ENCODE measurements around the gene GAK. TPM values are rescaled to one million over a fixed set of nuclear protein-coding genes. Genes with fewer than 3 reads are reported as not detected.

Gene GAK
- polyA plus RNA-seq, 2 donors, result 82.3 to 147 TPM

GRCh38 chr4:910366-911091 lies 21.6 kb downstream of the GAK start:
- no peak overlapping the region for H3K27ac ChIP-seq (ENCODE audit: low read depth in 2 of 2, low read length in 1 of 2)
- H3K4me3 ChIP-seq (ENCODE audit: low read depth in 1 of 2, low read length in 2 of 2), result no peak overlapping the region
- WGBS, 2 donors, result 94 to 95% methylated on average over 26 of the region's 26 CpGs
- peaks cover 0 to 3% of the 10 kb centered on the region in 2 donors for H3K9me3 ChIP-seq (ENCODE audit: control insufficient read depth in 2 of 2, insufficient read depth in 1 of 2, low read depth in 1 of 2, low read length in 1 of 2)
- peaks cover 0 to 9% of the 10 kb centered on the region in 2 donors for H3K4me1 ChIP-seq (ENCODE audit: control insufficient read depth in 2 of 2, insufficient read depth in 2 of 2, low read length in 1 of 2)
- no peaks in the 10 kb centered on the region for H3K27me3 ChIP-seq (ENCODE audit: control insufficient read depth in 1 of 2, insufficient read depth in 2 of 2, low read length in 2 of 2)
- H3K36me3 ChIP-seq (ENCODE audit: control insufficient read depth in 2 of 2, insufficient read depth in 2 of 2, low read length in 1 of 2), result peaks cover 10 to 47% of the 10 kb centered on the region in 2 donors

- peaks cover 10 to 51% of the 10 kb centered on the region in 2 donors for H3K36me3 ChIP-seq (ENCODE audit: control insufficient read depth in 2 of 2, insufficient read depth in 2 of 2, low read length in 1 of 2)
- 94 to 95% methylated on average over 12 of the region's 12 CpGs for WGBS, 2 donors
- H3K27ac ChIP-seq (ENCODE audit: low read depth in 2 of 2, low read length in 1 of 2), result no peak overlapping the region
Measured at GRCh38 chr4:909821-910220, 22.3 kb downstream of the GAK start.

GRCh38 chr4:909131-909571 lies 23.0 kb downstream of the GAK start:
- H3K36me3 ChIP-seq (ENCODE audit: control insufficient read depth in 2 of 2, insufficient read depth in 2 of 2, low read length in 1 of 2), result peaks cover 10 to 54% of the 10 kb centered on the region in 2 donors

More at GRCh38 chr4:909821-910220, 22.3 kb downstream of the GAK start:
- Histone ChIP-seq H3K4me1 (ENCODE audit: control insufficient read depth in 2 of 2, insufficient read depth in 2 of 2, low read length in 1 of 2) (peaks cover 0 to 6% of the 10 kb centered on the region in 2 donors), H3K4me3 (ENCODE audit: low read depth in 1 of 2, low read length in 2 of 2) (no peak overlapping the region), H3K9me3 (ENCODE audit: control insufficient read depth in 2 of 2, insufficient read depth in 1 of 2, low read depth in 1 of 2, low read length in 1 of 2) (peaks cover 0 to 3% of the 10 kb centered on the region in 2 donors), H3K27me3 (ENCODE audit: control insufficient read depth in 1 of 2, insufficient read depth in 2 of 2, low read length in 2 of 2) (no peaks in the 10 kb centered on the region)

GRCh38 chr4:907691-908425 lies 24.3 kb downstream of the GAK start:
- H3K36me3 ChIP-seq (ENCODE audit: control insufficient read depth in 2 of 2, insufficient read depth in 2 of 2, low read length in 1 of 2), result peaks cover 10 to 59% of the 10 kb centered on the region in 2 donors
- no peak overlapping the region for H3K27ac ChIP-seq (ENCODE audit: low read depth in 2 of 2, low read length in 1 of 2)
- H3K4me3 ChIP-seq (ENCODE audit: low read depth in 1 of 2, low read length in 2 of 2), result no peak overlapping the region
- H3K4me1 ChIP-seq (ENCODE audit: control insufficient read depth in 2 of 2, insufficient read depth in 2 of 2, low read length in 1 of 2), result peaks cover 0 to 2% of the 10 kb centered on the region in 2 donors
- WGBS, 2 donors, result 79 to 84% methylated on average over 34 to 35 of the region's 35 CpGs
- peaks cover 0 to 3% of the 10 kb centered on the region in 2 donors for H3K9me3 ChIP-seq (ENCODE audit: control insufficient read depth in 2 of 2, insufficient read depth in 1 of 2, low read depth in 1 of 2, low read length in 1 of 2)
- no peaks in the 10 kb centered on the region for H3K27me3 ChIP-seq (ENCODE audit: control insufficient read depth in 1 of 2, insufficient read depth in 2 of 2, low read length in 2 of 2)

More at GRCh38 chr4:909131-909571, 23.0 kb downstream of the GAK start:
- H3K27ac ChIP-seq (ENCODE audit: low read depth in 2 of 2, low read length in 1 of 2), result no peak overlapping the region
- 92 to 96% methylated on average over 26 of the region's 26 CpGs for WGBS, 2 donors
- peaks cover 0 to 3% of the 10 kb centered on the region in 2 donors for H3K4me1 ChIP-seq (ENCODE audit: control insufficient read depth in 2 of 2, insufficient read depth in 2 of 2, low read length in 1 of 2)
- peaks cover 0 to 3% of the 10 kb centered on the region in 2 donors for H3K9me3 ChIP-seq (ENCODE audit: control insufficient read depth in 2 of 2, insufficient read depth in 1 of 2, low read depth in 1 of 2, low read length in 1 of 2)
- H3K4me3 ChIP-seq (ENCODE audit: low read depth in 1 of 2, low read length in 2 of 2), result no peak overlapping the region
- no peaks in the 10 kb centered on the region for H3K27me3 ChIP-seq (ENCODE audit: control insufficient read depth in 1 of 2, insufficient read depth in 2 of 2, low read length in 2 of 2)

- Histone ChIP-seq H3K27ac (ENCODE audit: low read depth in 2 of 2, low read length in 1 of 2) (no peak overlapping the region), H3K4me1 (ENCODE audit: control insufficient read depth in 2 of 2, insufficient read depth in 2 of 2, low read length in 1 of 2) (no peaks in the 10 kb centered on the region), H3K4me3 (ENCODE audit: low read depth in 1 of 2, low read length in 2 of 2) (no peak overlapping the region), H3K9me3 (ENCODE audit: control insufficient read depth in 2 of 2, insufficient read depth in 1 of 2, low read depth in 1 of 2, low read length in 1 of 2) (peaks cover 0 to 3% of the 10 kb centered on the region in 2 donors), H3K36me3 (ENCODE audit: control insufficient read depth in 2 of 2, insufficient read depth in 2 of 2, low read length in 1 of 2) (peaks cover 4 to 53% of the 10 kb centered on the region in 2 donors), H3K27me3 (ENCODE audit: control insufficient read depth in 1 of 2, insufficient read depth in 2 of 2, low read length in 2 of 2) (no peaks in the 10 kb centered on the region)
- 94 to 97% methylated on average over 7 of the region's 7 CpGs for WGBS, 2 donors
Measured at GRCh38 chr4:907103-907400, 25.1 kb downstream of the GAK start.

- Histone ChIP-seq H3K9me3 (ENCODE audit: control insufficient read depth in 2 of 2, insufficient read depth in 1 of 2, low read depth in 1 of 2, low read length in 1 of 2) (peaks cover 0 to 3% of the 10 kb centered on the region in 2 donors), H3K36me3 (ENCODE audit: control insufficient read depth in 2 of 2, insufficient read depth in 2 of 2, low read length in 1 of 2) (peaks cover 4 to 52% of the 10 kb centered on the region in 2 donors), H3K4me3 (ENCODE audit: low read depth in 1 of 2, low read length in 2 of 2) (no peak overlapping the region), H3K4me1 (ENCODE audit: control insufficient read depth in 2 of 2, insufficient read depth in 2 of 2, low read length in 1 of 2) (no peaks in the 10 kb centered on the region), H3K27ac (ENCODE audit: low read depth in 2 of 2, low read length in 1 of 2) (no peak overlapping the region), H3K27me3 (ENCODE audit: control insufficient read depth in 1 of 2, insufficient read depth in 2 of 2, low read length in 2 of 2) (no peaks in the 10 kb centered on the region)
- WGBS, 2 donors, result 94 to 97% methylated on average over 20 of the region's 20 CpGs
Measured at GRCh38 chr4:906339-907102, 25.6 kb downstream of the GAK start.

GRCh38 chr4:905485-906338 lies 26.4 kb downstream of the GAK start:
- no peak overlapping the region for H3K27ac ChIP-seq (ENCODE audit: low read depth in 2 of 2, low read length in 1 of 2)
- peaks cover 0 to 3% of the 10 kb centered on the region in 2 donors for H3K9me3 ChIP-seq (ENCODE audit: control insufficient read depth in 2 of 2, insufficient read depth in 1 of 2, low read depth in 1 of 2, low read length in 1 of 2)
- H3K27me3 ChIP-seq (ENCODE audit: control insufficient read depth in 1 of 2, insufficient read depth in 2 of 2, low read length in 2 of 2), result no peaks in the 10 kb centered on the region
- 96 to 98% methylated on average over 49 of the region's 49 CpGs for WGBS, 2 donors
- H3K4me3 ChIP-seq (ENCODE audit: low read depth in 1 of 2, low read length in 2 of 2), result no peak overlapping the region
- peaks cover 4 to 52% of the 10 kb centered on the region in 2 donors for H3K36me3 ChIP-seq (ENCODE audit: control insufficient read depth in 2 of 2, insufficient read depth in 2 of 2, low read length in 1 of 2)
- no peaks in the 10 kb centered on the region for H3K4me1 ChIP-seq (ENCODE audit: control insufficient read depth in 2 of 2, insufficient read depth in 2 of 2, low read length in 1 of 2)

- 90 to 92% methylated on average over 40 to 42 of the region's 42 CpGs for WGBS, 2 donors
- Histone ChIP-seq H3K27ac (ENCODE audit: low read depth in 2 of 2, low read length in 1 of 2) (no peak overlapping the region), H3K27me3 (ENCODE audit: control insufficient read depth in 1 of 2, insufficient read depth in 2 of 2, low read length in 2 of 2) (no peaks in the 10 kb centered on the region), H3K36me3 (ENCODE audit: control insufficient read depth in 2 of 2, insufficient read depth in 2 of 2, low read length in 1 of 2) (peaks cover 4 to 51% of the 10 kb centered on the region in 2 donors), H3K9me3 (ENCODE audit: control insufficient read depth in 2 of 2, insufficient read depth in 1 of 2, low read depth in 1 of 2, low read length in 1 of 2) (peaks cover 0 to 3% of the 10 kb centered on the region in 2 donors), H3K4me1 (ENCODE audit: control insufficient read depth in 2 of 2, insufficient read depth in 2 of 2, low read length in 1 of 2) (no peaks in the 10 kb centered on the region), H3K4me3 (ENCODE audit: low read depth in 1 of 2, low read length in 2 of 2) (no peak overlapping the region)
Measured at GRCh38 chr4:903066-904046, 28.8 kb downstream of the GAK start.
